Lower leg skin (tissue), 3 donors: Measurements from ENCODE around the gene SRSF5.

Source experiments
- CTCF ChIP-seq, 3 donors: fragments of 450-650 bp; IDR thresholded peaks; one replicate each; pipeline ENCODE4 v1.5.1; 2016; ENCODE audit warnings: antibody characterized with exemption in 3 of 3, mild to moderate bottlenecking in 3 of 3, moderate library complexity in 2 of 3
- POLR2A ChIP-seq, 2 donors: fragments of 450-650 bp; IDR thresholded peaks; one replicate each; pipeline ENCODE4 v1.6.1; 2016 to 2017; ENCODE audit warnings: antibody characterized with exemption in 2 of 2, mild to moderate bottlenecking in 1 of 2, moderate library complexity in 1 of 2

- TF ChIP-seq CTCF (IDR thresholded peaks at IDR 0.05) (no peak), POLR2A (IDR thresholded peaks at IDR 0.05) (no peak)
Measured at GRCh38 chr14:69760810-69761209, 6.1 kb upstream of the SRSF5 start.
